CD4-positive, alpha-beta T cell treated with Interleukin-17A for 4 hours (primary cell): ENCODE measurements around the gene COPS9.

Experiments
- DNase-seq: peaks from one replicate; pipeline ENCODE4 v3.0.0-alpha.2; 2020; ENCODE audit warnings: mixed read lengths

Gene COPS9

GRCh38 chr2:240132651-240132980 is 3.5 kb downstream of the COPS9 start:
- no peak for DNase-seq

DNA sequence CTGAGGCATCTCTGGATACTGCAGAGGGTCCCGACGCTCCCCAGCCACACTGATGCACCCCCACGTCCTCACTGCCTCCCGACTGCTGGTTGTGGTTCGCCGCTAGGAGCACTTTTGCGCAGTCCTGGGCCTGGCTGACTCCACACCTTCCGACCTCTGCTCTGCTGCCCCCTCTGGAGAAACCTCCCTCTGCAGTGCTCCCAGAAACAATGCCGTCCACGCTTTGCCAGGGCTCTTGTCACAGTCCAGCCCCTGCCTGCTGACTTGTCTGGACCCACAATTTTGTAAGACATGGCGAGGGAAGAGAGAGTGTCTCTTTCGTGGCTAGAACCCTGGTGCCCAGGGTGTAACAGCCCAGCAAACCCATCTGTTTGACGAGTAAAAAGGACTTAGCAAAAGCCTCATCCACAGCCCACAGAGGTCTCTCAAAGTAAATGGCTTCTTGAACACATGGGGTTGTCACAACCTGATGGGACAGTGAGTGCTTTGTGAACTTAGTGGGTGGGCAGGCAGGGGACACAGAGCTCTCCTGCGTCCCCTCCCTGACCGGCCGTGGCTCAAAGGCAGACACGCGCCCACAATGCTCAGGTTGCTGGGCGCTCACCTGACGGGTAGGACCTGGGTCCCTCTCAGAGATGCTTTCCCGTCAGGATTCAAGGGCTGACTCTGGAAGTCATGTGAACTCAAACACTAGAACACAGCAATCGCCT is 4.0 kb downstream of the COPS9 start:
- DNase-seq = no peak

- no peak for DNase-seq
Measured at GRCh38 chr2:240131296-240131695, 4.8 kb downstream of the COPS9 start.

DNA sequence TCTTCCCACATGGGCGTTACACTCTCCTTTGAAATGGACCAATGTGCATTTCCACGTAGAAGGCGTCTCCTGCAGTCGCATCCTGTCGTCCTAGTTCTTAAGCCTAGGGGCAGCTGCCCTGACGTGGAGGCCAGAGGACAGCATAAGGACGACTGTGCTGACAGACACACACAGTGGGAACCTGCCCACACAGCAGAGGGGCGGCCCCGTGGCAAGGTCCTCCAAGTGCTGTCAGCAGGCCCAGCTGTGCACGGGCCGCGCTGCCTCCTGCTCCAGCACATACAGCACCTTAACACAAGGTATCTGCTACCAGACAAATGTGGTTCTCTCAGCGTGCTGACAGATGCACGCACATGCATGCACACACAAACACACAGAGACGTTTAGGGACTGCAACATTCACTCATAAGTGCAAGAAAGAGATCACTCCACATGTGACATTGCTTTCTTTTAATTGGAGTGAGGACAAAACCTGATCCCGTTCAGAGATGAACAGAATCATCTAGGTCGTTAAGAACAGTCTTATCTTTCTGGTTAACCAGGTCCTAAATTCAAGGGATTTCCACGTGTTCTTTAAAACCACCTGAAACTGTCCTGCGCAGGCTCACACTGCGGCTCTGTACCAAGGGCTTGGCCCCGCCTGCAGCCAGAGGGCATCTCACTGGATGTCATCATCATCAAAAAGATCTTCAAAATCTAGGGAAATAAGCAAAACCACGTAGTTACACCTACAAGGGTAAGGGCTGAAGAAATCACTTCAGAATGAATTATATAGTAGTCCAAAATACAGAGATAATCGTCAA is 5.5 kb downstream of the COPS9 start:
- no peak for DNase-seq

- no peak for DNase-seq
Measured at GRCh38 chr2:240129731-240130392, 6.2 kb downstream of the COPS9 start.

GRCh38 chr2:240129311-240129710 is 6.8 kb downstream of the COPS9 start:
- DNase-seq = no peak

DNA sequence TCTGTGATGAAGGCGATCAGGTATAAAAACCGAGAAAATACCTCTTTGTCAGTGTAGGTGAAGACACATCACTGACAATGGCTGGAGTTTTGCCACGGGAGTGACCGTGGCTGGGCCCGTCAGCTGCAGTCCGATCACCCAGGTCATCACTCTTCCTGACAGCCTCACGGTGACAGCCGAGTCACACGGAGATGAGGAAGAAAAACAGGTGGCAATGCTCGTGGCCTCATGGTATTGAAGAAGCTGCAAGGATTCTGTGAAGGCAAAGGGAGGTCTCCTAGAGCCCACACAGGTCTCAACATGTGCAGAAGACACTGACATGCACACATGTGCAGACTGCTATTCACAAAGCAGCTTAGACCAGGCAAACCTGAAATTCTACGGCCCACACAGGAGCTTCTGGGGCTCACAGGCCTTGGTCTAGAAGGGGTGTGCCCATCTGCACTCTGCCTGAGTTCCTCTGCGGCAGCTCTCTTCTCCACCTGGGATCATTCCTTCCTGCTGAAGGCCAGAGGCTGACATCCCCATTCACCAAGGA is 7.4 kb downstream of the COPS9 start:
- DNase-seq = no peak

GRCh38 chr2:240127911-240128607 is 8.0 kb downstream of the COPS9 start:
- no peak for DNase-seq

DNA sequence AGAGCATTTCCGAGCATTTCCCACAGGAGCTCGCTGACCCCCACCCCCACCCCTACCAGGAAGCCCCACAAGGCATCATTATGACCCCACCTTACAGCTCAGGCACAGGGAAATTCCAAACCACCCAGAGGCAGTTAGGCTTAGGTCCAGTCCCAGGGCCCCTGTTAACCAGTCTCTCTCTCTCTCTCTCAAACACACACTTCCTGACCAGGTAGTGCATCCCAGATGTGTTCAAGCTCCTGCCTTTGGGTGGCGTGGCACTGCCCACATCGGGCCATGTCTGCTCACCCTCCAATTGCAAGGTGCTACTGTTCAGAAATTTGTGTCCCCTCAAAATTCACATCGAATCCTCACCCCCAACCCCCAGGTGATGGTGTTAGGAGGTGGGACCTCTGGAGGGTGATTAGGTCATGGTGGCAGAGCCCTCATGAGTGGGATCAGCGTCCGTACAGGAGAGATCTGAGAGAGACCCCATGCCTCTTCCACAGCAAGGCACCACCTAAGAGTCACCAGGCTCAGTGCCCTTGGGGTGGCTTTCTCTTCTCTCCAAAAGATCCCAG is 8.8 kb downstream of the COPS9 start:
- no peak for DNase-seq

GRCh38 chr2:240126731-240127130 is 9.4 kb downstream of the COPS9 start:
- DNase-seq = no peak

DNA sequence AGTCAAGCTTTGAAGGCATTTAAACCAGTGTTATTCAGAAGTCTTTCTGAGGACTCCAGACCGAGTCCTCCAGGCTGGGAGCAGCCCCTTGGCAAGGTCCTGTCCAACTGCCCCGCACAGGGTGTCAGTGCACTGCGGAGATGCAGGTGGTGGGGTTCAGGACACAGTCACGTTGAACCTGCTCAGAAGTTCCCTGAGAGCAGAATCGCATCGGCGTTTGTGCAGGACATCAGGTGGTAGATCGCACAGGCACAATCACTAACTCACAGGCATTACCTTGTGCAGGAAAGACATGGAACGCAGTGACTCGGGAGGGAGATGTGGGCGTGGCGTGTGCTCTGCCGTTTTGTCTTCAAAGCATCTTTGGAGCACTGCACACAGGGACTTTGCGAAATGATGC is 10.4 kb downstream of the COPS9 start:
- DNase-seq = no peak

DNA sequence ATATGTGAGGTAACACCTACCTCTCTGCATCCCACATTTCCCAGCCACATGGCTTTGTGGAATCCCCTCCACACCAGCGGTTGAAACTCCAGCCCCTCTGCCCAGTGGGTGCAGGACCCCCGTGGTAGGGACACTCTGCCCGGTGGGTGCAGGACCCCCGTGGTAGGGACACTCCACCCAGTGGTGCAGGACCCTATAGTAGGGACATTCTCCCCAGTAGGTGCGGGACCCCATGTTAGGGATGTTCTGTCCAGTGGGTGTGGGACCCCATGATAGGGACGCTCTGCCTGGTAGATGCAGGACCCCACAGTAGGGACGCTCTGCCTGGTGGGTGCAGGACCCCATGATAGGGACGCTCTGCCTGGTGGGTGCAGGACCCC is 11.5 kb downstream of the COPS9 start:
- no peak for DNase-seq

GRCh38 chr2:240123821-240124650 is 12.1 kb downstream of the COPS9 start:
- no peak for DNase-seq

DNA sequence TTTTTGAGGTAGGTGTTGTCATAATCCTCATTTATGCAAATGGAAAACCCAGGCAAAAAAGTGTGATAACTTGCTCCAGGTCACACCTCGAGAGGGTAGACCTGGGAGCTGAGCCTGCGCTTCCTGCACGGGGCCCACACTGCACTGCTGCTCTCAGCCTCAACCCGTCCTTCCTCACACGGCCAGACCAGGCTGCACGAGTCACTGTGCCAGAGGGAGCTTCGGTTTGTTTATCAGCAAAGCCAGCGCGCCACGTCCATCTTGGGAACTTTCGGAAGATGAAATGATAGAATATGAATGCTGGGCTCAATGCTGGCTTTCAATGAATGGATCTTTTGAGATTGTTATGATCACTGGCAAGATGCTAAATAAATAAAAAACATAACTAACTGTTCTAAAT is 14.4 kb downstream of the COPS9 start:
- no peak for DNase-seq

- DNase-seq = no peak
Measured at GRCh38 chr2:240121190-240121589, 14.9 kb downstream of the COPS9 start.

DNA sequence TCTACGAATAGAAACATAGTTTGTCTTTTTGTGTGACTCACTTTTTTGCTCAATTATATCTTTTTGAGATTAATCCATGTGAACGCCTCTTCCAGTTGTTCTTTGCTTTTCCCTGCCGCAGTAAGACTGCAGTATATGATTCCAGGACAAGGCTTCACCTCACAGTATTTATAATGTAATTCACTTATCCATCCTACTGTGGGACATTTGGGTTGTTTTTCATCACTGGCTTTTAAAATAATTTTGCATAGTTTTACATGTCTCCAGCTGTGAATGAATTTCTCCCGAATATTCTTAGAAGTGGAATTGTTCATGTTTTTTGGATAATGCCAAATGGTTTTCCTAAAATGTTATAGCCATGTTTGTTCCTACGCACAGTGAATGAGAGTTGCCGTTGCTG is 21.9 kb downstream of the COPS9 start:
- DNase-seq = no peak

DNA sequence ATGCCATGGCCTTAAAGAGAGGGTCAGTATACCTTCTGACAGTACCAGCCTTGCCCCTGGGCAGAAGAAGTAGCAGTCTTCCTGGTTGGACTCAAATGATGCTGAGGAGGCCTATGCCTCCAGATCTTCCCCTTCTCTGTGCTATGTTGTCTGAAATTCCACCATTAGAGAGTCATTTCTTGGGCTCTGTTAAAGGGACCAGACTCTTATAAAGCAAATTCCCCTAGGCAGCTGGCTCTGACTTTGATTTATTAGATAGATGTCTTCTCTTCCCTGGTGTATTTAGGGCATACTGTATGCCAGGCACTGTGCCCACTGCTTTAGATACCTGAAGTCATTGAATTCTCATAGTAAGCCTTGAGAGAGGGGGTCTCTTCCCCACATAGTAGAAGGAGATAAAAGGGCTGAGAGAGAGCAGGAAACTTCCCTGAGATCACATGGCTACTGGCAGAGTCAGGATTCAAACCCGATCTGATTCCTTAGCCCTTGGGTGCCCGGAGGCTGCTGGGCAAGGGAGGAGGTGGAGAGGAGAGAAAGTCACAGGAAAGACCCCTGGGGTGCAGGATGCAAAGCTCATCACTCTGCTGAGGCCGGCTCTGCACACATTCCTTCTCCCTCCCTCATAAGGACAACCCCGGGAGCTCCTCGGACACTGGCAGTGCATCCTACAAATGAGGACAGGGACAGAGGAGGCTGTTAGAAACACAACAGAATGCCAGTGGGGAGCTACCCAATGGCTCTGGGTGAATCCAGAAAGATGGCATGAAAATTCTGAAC is 23.0 kb downstream of the COPS9 start:
- no peak for DNase-seq

DNA sequence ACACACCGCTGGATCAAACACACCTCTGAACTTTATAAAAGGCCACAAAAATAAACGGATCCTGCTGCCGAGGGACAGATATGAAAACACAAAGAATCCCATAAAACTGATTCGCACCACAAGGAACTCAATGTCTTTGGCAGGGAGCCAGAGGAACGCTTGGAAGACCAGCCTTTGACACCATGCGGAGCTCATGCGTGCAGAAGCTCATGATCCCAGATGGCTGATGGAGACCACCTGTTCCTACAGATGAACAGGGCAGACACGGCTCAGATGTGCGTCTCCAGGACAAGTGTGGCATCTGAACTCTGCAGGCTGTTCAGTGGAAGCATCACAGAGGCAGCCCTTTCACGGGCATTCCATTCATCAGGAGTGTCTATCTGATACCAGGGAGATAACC is 24.9 kb downstream of the COPS9 start:
- no peak for DNase-seq

DNA sequence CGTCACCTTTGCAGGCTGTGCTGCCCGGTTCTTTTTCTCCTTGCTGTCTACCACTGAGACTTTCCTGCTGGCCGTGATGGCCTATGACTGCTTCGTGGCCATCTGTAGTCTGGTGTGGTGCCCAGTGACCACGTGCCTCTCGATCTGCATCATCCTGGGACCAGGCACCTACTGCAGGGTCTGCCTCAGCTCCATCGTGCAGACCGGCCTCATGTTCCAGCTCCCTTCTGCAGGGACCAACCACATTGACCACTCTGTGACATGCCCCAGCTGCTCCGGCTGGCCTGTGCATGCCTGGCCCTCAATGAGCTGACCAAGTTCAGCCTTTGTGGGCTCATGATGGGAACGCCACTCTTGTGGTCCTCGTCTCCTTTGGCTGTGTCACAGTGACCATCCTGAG is 26.7 kb downstream of the COPS9 start:
- DNase-seq = no peak

GRCh38 chr2:240107477-240107796 is 28.7 kb downstream of the COPS9 start:
- no peak for DNase-seq

GRCh38 chr2:240106765-240107476 is 29.2 kb downstream of the COPS9 start:
- DNase-seq = no peak
